BLaER1 treated with 17β-estradiol and CSF1 and Interleukin-3, amounts not matched to agents 10 nM and 100 nM (cell line): Measurements from ENCODE around the gene PPP2R2C.

ENCODE experiments used
- H3K27ac ChIP-seq, 11 experiments: shearing (Covaris generic); formaldehyde crosslinking; 2 replicates each; pipeline ENCODE4 v1.8.1; 2022
- H3K27me3 ChIP-seq, 11 experiments: shearing (Covaris generic); formaldehyde crosslinking; 2 replicates each; pipeline ENCODE4 v1.8.1; 2022
- H3K36me3 ChIP-seq, 11 experiments: shearing (Covaris generic); formaldehyde crosslinking; 2 replicates each; pipeline ENCODE4 v1.8.1; 2022
- H3K4me1 ChIP-seq, 10 experiments: shearing (Covaris generic); formaldehyde crosslinking; 2 replicates each; pipeline ENCODE4 v1.8.1; 2022
- H3K4me2 ChIP-seq, 11 experiments: shearing (Covaris generic); formaldehyde crosslinking; 2 replicates each; pipeline ENCODE4 v1.8.1; 2022
- H3K4me3 ChIP-seq, 10 experiments: shearing (Covaris generic); formaldehyde crosslinking; 2 replicates each; pipeline ENCODE4 v1.8.1; 2022
- H3K9ac ChIP-seq, 11 experiments: shearing (Covaris generic); formaldehyde crosslinking; 2 replicates each; pipeline ENCODE4 v1.8.1; 2022
- H3K9me3 ChIP-seq, 11 experiments: shearing (Covaris generic); formaldehyde crosslinking; replicated peaks in 1 of 11; 2 replicates each; pipeline ENCODE4 v1.8.1; 2022
- H4K20me1 ChIP-seq, 11 experiments: shearing (Covaris generic); formaldehyde crosslinking; 2 replicates each; pipeline ENCODE4 v1.8.1; 2022
- Cebpa-rat ChIP-seq, 11 experiments: shearing (Covaris generic); IDR thresholded peaks; 2 replicates each; pipeline ENCODE4 v1.8.1; 2022

Gene PPP2R2C

GRCh38 chr4:6316461-6317003 is 155.9 kb downstream of the PPP2R2C start:
- Histone ChIP-seq H3K4me1 (peaks cover under 1 to 42% (median 27%) of the 10 kb centered on the region in 10 experiments; a peak in 18 of 20 replicates), H3K27me3 (peaks cover 0 to 65% (median 24%) of the 10 kb centered on the region in 11 experiments; a peak in 18 of 22 replicates), H3K36me3 (no peaks in the 10 kb centered on the region), H4K20me1 (peaks cover 0 to 22% (median 0%) of the 10 kb centered on the region in 11 experiments; a peak in 3 of 22 replicates), H3K9me3 (peaks cover 10 to 18% (median 13%) of the 10 kb centered on the region in 11 experiments; a peak in 21 of 22 replicates), H3K9ac (no peak overlapping the region), H3K4me3 (no peak overlapping the region), H3K27ac (no peak overlapping the region), H3K4me2 (peak overlapping the region in 4 of 11 experiments; percentile 55 to 82 (median 62); a peak in 2 of 22 replicates)
- no peak for TF ChIP-seq Cebpa-rat (IDR thresholded peaks at IDR 0.05)

DNA sequence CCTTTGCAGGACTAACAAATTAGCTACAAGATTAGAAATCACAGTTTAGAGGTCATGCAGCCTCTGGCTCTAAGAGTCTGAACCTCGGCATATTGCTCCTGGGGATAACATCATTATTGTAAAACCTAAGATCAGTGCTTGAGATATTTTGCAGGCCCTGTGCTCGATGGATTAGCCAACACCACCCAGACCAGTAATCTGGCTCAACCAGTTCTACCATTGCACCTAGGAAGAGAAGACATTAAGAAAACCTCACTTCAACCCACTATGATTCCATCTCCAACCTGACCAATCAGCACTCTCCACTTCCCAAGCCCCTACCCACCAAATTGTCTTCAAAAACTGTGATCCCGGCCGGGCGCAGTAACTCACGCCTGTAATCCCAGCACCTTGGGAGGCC is 159.2 kb downstream of the PPP2R2C start:
- peaks cover 0 to 9% (median 0%) of the 10 kb centered on the region in 11 experiments; a peak in 3 of 22 replicates for H4K20me1 ChIP-seq
- H3K27me3 ChIP-seq, result peaks cover 24 to 64% (median 43%) of the 10 kb centered on the region in 11 experiments
- H3K9me3 ChIP-seq, result peaks cover 19 to 29% (median 24%) of the 10 kb centered on the region in 11 experiments
- H3K27ac ChIP-seq, result no peak overlapping the region
- H3K4me1 ChIP-seq, result peaks cover 0 to 26% (median 13%) of the 10 kb centered on the region in 10 experiments; a peak in 14 of 20 replicates
- no peak for TF ChIP-seq Cebpa-rat (IDR thresholded peaks at IDR 0.05)
- no peak overlapping the region for H3K4me2 ChIP-seq
- H3K9ac ChIP-seq, result no peak overlapping the region
- H3K36me3 ChIP-seq, result no peaks in the 10 kb centered on the region; a peak in 1 of 22 replicates
- no peak overlapping the region for H3K4me3 ChIP-seq

GRCh38 chr4:6309777-6310176 is 162.6 kb downstream of the PPP2R2C start:
- peak overlapping the region in 7 of 10 experiments; percentile 46 to 61 (median 56); a peak in 11 of 20 replicates for H3K4me3 ChIP-seq
- H3K9me3 ChIP-seq, result peaks cover 22 to 33% (median 29%) of the 10 kb centered on the region in 11 experiments
- H3K36me3 ChIP-seq, result no peaks in the 10 kb centered on the region; a peak in 1 of 22 replicates
- H3K27me3 ChIP-seq, result peaks cover 33 to 65% (median 54%) of the 10 kb centered on the region in 11 experiments
- peak overlapping the region in 9 of 11 experiments; percentile 64 to 80 (median 73); a peak in 15 of 22 replicates for H3K4me2 ChIP-seq
- peaks cover 10 to 37% (median 21%) of the 10 kb centered on the region in 10 experiments for H3K4me1 ChIP-seq
- peaks cover 0 to 28% (median 0%) of the 10 kb centered on the region in 11 experiments; a peak in 3 of 22 replicates for H4K20me1 ChIP-seq
- H3K9ac ChIP-seq, result no peak overlapping the region
- no peak for TF ChIP-seq Cebpa-rat (IDR thresholded peaks at IDR 0.05)
- no peak overlapping the region for H3K27ac ChIP-seq

GRCh38 chr4:6308899-6309643 is 163.3 kb downstream of the PPP2R2C start:
- no peak for TF ChIP-seq Cebpa-rat (IDR thresholded peaks at IDR 0.05)
- Histone ChIP-seq H3K4me2 (peak overlapping the region; percentile 64 to 80 (median 73)), H3K4me3 (peak overlapping the region; percentile 40 to 67 (median 56)), H4K20me1 (peaks cover 0 to 34% (median 0%) of the 10 kb centered on the region in 11 experiments; a peak in 4 of 22 replicates), H3K27me3 (peaks cover 33 to 65% (median 54%) of the 10 kb centered on the region in 11 experiments), H3K36me3 (peaks cover 0 to 2% (median 0%) of the 10 kb centered on the region in 11 experiments; a peak in 2 of 22 replicates), H3K4me1 (peaks cover 10 to 42% (median 23%) of the 10 kb centered on the region in 10 experiments), H3K9ac (peak overlapping the region in 7 of 11 experiments; percentile 17 to 64 (median 42); a peak in 9 of 22 replicates), H3K27ac (peak overlapping the region in 2 of 11 experiments; percentile 28 to 32; a peak in 3 of 22 replicates), H3K9me3 (peaks cover 22 to 33% (median 29%) of the 10 kb centered on the region in 11 experiments)

GRCh38 chr4:6307891-6308290 is 164.5 kb downstream of the PPP2R2C start:
- no peak overlapping the region for H3K4me3 ChIP-seq
- peaks cover 0 to 46% (median 6%) of the 10 kb centered on the region in 11 experiments; a peak in 8 of 22 replicates for H4K20me1 ChIP-seq

DNA sequence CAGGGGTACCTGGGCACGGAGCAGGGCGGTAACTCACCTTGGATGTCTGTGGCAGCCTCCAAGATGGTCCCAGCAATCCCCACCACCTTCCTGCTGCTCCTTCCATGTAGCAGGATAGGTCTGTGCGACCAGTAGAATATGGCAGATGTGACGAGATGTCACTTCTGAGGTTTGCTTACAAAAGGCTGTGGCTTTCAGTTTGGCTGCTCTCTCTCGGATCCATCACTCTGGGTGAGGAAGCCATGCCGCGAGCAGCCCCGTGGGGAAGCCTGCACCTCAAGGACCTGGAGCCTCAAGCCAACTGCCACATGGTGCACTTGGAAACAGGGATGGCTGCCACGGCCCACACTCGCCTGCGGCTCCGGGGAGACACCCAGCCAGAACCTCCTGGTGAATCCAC is 165.2 kb downstream of the PPP2R2C start:
- Histone ChIP-seq H3K27me3 (peaks cover 33 to 79% (median 54%) of the 10 kb centered on the region in 11 experiments), H3K27ac (no peak overlapping the region), H3K4me3 (no peak overlapping the region), H3K4me2 (peak overlapping the region; percentile 33 to 71 (median 63); a peak in 21 of 22 replicates), H3K9me3 (peaks cover 22 to 33% (median 29%) of the 10 kb centered on the region in 11 experiments), H3K36me3 (peaks cover 0 to 9% (median 4%) of the 10 kb centered on the region in 11 experiments; a peak in 16 of 22 replicates), H4K20me1 (peaks cover 0 to 53% (median 7%) of the 10 kb centered on the region in 11 experiments; a peak in 9 of 22 replicates), H3K9ac (0 out of 22 replicates have a peak overlapping the region, but pooled peaks of 1 of the 11 experiments have one; percentile 0), H3K4me1 (peaks cover 24 to 60% (median 41%) of the 10 kb centered on the region in 10 experiments)
- TF ChIP-seq Cebpa-rat (IDR thresholded peaks at IDR 0.05), result no peak

More at GRCh38 chr4:6307891-6308290, 164.5 kb downstream of the PPP2R2C start:
- no peak overlapping the region for H3K27ac ChIP-seq
- no peak for TF ChIP-seq Cebpa-rat (IDR thresholded peaks at IDR 0.05)
- H3K4me2 ChIP-seq, result peak overlapping the region in 9 of 11 experiments; percentile 36 to 71 (median 63); a peak in 15 of 22 replicates
- H3K9me3 ChIP-seq, result peaks cover 22 to 33% (median 29%) of the 10 kb centered on the region in 11 experiments
- H3K4me1 ChIP-seq, result peaks cover 17 to 54% (median 35%) of the 10 kb centered on the region in 10 experiments
- no peak overlapping the region for H3K9ac ChIP-seq
- peaks cover 33 to 75% (median 54%) of the 10 kb centered on the region in 11 experiments for H3K27me3 ChIP-seq
- H3K36me3 ChIP-seq, result peaks cover 0 to 4% (median 0%) of the 10 kb centered on the region in 11 experiments; a peak in 4 of 22 replicates

DNA sequence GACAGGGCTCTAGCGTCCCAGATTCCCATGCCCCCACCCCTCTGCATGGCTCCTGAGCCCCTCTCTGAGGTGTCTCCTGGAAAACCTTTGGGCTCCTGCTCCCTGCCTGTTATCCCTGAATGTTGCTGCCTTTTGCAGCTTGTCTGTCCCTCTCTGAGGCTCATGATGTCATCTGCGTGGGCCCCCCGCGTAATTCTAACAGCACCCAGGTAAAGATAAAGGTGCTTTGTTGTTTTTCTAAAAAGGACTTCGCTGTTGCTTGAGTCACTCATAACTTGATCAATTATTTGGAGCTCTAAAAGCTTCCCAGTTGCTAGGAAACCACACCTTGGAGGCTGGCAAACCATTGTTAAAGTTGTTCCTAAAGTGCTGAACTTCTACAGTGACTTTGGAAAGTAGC is 166.1 kb downstream of the PPP2R2C start:
- H3K36me3 ChIP-seq, result peaks cover 9 to 19% (median 12%) of the 10 kb centered on the region in 11 experiments
- H3K4me3 ChIP-seq, result no peak overlapping the region
- TF ChIP-seq Cebpa-rat (IDR thresholded peaks at IDR 0.05), result no peak
- H3K27ac ChIP-seq, result no peak overlapping the region
- H3K4me2 ChIP-seq, result peak overlapping the region in 10 of 11 experiments; percentile 33 to 71 (median 63); a peak in 17 of 22 replicates
- no peak overlapping the region; a peak in 1 of 22 replicates for H3K9ac ChIP-seq
- peaks cover 24 to 70% (median 50%) of the 10 kb centered on the region in 10 experiments for H3K4me1 ChIP-seq
- H3K9me3 ChIP-seq, result peaks cover 22 to 33% (median 30%) of the 10 kb centered on the region in 11 experiments
- H4K20me1 ChIP-seq, result peaks cover 0 to 57% (median 7%) of the 10 kb centered on the region in 11 experiments; a peak in 9 of 22 replicates
- peaks cover 33 to 75% (median 54%) of the 10 kb centered on the region in 11 experiments for H3K27me3 ChIP-seq

GRCh38 chr4:6303943-6304342 is 168.5 kb downstream of the PPP2R2C start:
- peaks cover 16 to 57% (median 34%) of the 10 kb centered on the region in 11 experiments for H3K27me3 ChIP-seq
- peak overlapping the region in 9 of 11 experiments; percentile 45 to 88 (median 79); a peak in 17 of 22 replicates for H3K4me2 ChIP-seq
- no peak overlapping the region for H3K4me3 ChIP-seq
- peaks cover 26 to 73% (median 56%) of the 10 kb centered on the region in 10 experiments for H3K4me1 ChIP-seq
- TF ChIP-seq Cebpa-rat (IDR thresholded peaks at IDR 0.05), result no peak
- peaks cover 19 to 34% (median 25%) of the 10 kb centered on the region in 11 experiments for H3K36me3 ChIP-seq
- peak overlapping the region in 1 of 11 experiments; percentile 42; a peak in 1 of 22 replicates for H3K9ac ChIP-seq
- H4K20me1 ChIP-seq, result peaks cover 0 to 57% (median 7%) of the 10 kb centered on the region in 11 experiments; a peak in 9 of 22 replicates
- peaks cover 9 to 23% (median 11%) of the 10 kb centered on the region in 11 experiments for H3K9me3 ChIP-seq
- peak overlapping the region in 3 of 11 experiments; percentile 17 to 57 (median 30); a peak in 3 of 22 replicates for H3K27ac ChIP-seq
